HTR-8/SVneo (cell line): ENCODE measurements around the gene GEMIN5.
A peak's percentile ranks its signal among the peaks of the same experiment; 100 is the strongest.
"Not testable (repeated sequence)": the region's sequence is repeated elsewhere in the genome, so short reads cannot be mapped to it uniquely, and the experiment has no call there.

ENCODE experiments used
- DNase-seq: peaks from one replicate; pipeline ENCODE4 v3.0.0; 2011; ENCODE audit warnings: low spot score, mixed read lengths; ENCODE audit not compliant: insufficient read length
- FAIRE-seq: peaks from 2 replicates; lab custom pipeline; 2011; peaks lifted over from hg19 to GRCh38; lab: Jason Lieb, UNC

Gene GEMIN5

DNA sequence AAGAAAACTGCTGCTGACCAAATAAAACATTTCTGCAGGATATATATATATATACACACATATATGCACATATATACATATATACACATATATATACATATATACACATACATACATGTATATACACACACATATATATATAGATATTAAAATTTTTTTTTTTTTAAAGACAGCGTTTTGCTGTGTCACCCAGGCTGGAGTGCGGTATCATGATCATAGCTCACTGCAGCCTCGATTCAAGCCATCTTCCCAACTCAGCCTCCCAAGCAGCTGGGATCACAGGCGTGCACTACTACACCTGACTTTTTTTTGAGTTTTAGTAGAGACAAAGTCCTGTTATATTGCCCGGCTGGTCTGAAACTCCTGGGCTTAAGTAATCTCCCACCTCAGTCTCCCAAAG is 5.5 kb upstream of the GEMIN5 start:
- DNase-seq, result no peak

DNA sequence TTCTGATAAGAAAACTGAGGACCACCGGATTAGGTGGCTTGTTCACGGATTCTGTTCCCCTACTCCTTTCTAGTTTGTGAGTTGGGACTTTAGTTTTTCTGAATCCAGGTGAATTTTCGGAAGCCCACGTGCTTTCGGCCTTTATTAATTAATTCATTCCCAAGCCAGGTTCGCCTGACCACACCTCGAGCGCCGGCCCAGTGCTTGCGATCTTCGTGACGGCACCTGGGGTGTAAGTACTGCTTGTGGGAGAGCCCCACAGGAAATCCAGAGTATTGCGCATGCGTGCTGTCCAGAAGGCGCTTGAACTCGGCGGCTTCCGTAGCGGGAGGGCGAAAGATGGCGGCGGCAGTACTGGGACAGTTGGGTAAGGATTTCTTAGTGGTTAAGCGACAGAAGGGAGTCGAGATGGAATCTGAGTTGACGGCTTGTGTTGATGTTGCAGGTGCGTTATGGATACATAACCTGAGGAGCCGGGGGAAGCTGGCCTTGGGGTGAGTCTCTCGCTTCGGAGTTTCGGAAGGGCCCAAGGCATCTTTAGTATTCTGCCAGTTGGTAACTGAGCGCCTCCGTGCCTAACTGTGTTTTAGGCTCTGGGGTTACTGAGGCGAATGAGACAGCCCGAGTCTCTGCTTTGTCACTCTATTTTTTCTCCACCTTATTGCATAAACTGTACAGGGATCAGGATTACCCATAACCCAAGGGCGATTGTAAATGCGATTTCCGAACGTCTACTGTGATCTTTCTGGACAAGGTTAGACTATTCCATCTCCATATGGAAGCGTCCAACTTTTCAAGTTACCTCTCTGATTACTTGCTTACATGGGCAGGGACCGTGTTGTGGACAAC is 3.0 kb upstream of the GEMIN5 start, which contains the start of gene MRPL22:
Gene MRPL22 (plus strand): TSS at position 302 of the 849 bp plus-strand sequence. CDS start 38 bp downstream, at position 340.
- FAIRE-seq, result no peak
- DNase-seq, result peak; percentile 96

More for the DNA sequence above, 5.5 kb upstream of the GEMIN5 start:
- FAIRE-seq, result no peak

DNA sequence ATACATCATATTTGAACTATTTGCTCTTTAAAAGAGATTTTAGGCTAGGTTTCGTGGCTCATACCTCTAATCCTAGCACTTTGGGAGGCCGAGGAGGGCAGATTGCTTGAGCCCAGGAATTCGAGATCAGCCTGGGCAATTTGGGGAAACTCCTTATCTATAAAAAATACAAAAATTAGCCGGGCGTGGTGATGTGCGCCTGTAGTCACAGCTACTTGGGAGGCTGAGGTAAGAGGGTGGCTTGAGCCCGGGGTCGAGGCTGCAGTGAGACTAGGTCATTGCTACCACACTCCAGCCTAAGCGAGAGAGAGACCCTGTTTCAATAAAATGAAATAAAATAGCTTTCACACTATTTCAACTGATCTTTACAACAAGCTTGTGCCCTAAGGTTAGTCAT is 2.4 kb upstream of the GEMIN5 start:
- FAIRE-seq (no peak), DNase-seq (no peak)

DNA sequence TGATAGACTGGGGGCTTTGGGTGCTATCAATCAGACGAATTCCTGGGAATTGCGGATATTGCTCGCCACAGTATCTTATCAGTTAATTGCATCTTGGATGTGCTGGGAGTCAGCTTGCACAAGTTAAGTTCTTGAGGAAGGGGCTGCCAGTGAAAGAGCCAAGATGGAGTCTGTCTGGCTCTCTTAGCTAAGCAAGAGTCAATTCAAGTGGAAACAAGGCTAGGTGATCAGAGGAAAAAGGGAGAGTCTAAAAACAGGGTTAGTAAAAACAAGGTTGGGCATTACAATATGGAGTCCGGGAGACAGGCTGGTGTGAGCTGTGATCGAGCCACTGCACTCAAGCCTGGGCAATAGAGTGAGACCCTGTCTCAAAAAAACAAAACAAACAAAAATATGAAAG is 1.4 kb upstream of the GEMIN5 start:
- not testable (repeated sequence) for DNase-seq, FAIRE-seq

DNA sequence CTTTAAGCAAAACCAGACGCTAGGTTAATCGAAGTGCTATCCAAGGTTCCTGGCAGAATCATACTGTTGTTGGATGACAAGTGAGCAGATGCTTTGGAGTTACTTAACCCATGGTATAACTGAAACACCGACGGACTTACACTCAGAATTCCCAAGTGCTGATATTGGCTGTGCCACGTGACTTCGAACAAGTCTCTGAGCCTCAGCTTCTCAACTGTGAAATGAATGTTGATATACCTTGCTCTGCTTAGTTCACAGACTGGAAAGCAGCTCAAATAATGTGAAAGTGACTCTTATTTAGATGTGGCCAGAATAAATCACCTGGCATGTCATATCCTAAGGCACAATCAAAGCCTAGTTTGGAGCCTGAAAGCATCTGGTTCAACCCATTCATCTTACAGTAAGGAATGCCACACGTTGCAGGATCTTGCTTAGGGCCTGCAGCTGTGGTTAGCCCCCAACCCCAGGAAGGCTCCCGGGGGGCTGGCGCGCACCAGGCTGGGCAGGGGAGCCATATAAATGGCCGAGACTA is 759 bp downstream of the GEMIN5 start:
- DNase-seq (no peak), FAIRE-seq (no peak)

DNA sequence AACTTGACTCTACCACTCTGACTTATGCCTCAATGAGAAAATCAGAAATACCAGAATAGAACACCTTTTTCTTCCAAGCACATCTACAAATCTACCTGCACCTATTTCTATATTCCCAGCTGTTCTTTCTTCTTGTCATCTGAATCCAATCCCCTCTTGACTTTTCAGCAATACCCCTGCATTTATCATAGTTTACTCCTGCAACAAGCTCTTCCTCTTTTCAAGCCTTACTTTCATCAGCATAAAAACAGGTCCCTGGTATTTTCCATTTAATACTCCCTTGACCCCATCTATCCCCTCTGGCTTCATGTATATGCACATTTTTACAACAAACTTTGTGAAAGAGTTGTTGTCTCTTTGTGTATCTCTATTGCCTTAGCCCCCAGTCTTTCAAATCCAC is 3.1 kb downstream of the GEMIN5 start:
- no peak for FAIRE-seq

DNA sequence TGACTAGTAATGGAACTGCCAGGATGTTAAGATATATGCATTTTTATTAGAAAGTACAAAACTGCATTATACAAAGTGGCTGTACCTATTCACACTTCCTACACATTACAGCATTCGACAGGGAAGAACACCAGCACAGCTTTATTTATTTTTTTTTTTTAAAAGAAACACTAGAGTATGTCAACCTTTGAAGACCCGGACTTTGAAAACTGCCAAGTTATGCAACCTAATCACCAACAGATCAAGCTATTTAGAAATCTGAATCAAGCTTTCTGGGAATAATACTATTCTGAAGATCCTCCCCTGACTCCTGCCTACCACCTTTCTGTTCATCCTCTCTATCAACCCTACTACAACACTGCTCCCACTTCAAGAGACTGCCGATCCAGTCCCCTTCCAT is 4.5 kb downstream of the GEMIN5 start:
- no peak for FAIRE-seq
- no peak for DNase-seq

More for the DNA sequence above, 3.1 kb downstream of the GEMIN5 start:
- DNase-seq, result no peak

DNA sequence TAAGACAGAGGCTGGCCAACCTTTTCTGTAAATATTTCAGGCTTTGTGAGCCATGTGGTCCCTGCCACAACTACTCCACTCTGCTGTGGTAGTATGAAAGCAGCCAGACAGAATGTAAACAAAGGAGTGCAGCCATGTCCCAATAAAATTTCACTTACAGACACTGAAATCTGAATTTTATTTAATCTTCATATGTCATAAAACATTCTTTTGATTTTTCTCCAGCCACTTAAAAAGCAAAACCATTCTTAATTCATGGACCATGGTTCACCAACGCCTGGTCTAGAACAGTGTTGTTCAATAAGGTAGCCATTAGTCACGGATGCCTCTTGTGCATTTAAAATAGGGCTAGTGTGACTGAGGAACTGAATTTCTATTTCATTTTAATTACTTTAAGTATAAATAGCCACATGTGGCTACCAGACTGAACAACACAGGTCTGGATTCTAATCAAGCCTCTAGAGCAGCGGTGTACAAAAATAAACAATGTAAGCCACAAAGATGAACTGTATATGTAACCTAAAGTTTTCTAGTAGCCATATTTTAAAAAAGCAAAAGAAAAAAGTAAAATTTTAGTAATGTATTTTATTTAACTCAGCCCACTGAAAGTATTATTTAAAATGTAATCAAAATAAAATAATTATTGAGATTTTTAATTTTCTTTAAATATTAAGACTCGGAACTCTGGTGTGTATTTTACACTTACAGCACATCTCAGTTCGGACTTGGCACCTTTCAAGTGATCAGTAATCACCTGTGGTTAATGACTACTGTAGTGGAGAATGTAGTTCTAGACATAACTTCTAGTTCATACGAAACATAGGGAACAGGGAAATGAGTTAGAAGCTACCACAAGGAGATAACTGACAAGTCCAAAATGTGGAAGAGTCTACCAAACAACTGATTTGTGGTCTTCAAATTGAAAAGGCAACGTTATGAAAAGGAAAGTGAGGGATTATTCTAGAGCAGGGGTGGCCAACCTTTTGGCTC is 14.3 kb downstream of the GEMIN5 start:
- FAIRE-seq (no peak), DNase-seq (no peak)

DNA sequence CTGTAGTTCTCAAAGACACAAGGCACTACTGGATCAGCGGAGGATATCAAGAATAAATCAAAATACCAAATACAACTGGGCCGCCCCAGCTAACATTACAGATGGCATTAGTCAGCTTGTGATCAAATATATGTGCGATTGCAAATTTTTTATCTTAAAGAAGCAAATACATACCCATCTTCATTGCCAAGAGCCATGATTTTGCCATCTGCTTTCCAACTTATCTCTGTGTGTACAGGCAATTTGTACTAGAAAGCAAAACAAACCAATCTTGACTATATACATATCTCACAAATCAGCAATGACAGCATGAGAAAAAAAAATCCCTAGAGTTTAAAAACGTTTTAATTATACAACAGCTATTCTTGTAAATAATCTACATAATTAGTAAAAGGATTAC is 20.3 kb downstream of the GEMIN5 start:
- DNase-seq (no peak), FAIRE-seq (no peak)

DNA sequence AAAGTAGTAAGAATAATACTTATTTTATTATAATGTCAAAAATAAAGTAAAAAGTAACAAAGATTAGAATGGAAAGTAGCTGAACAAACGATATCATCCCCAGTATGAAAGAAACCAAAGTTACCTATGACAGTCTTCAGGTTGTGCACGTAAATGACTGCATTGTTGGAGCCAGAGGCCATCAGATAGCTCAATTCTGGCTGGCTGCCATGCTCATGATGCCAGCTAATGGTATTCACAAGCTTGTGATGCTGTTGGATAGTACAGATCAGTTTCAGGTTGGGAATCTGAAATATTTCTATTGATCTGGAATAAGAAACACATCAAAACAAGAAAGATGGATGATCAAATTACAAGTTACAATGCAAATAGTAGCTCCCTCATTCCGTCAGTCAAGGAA is 21.1 kb downstream of the GEMIN5 start:
- FAIRE-seq, result no peak
- no peak for DNase-seq

DNA sequence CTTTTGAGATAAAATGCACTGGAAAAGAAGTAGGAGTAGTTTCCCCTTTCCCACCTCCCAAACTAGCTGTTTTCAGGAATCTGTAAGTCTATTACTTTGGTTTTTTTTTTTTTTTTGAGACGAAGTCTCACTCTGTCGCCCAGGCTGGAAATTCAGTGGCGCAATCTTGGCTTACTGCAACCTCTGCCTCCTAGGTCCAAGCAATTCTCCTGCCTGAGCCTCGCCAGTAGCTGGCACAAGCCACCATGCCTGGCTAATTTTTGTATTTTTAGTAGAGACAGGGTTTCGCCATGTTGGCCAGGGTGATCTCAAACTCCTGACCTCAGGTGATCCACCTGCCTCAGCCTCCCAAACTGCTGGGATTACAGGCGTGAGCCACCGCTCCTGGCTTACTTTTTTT is 32.4 kb downstream of the GEMIN5 start:
- not testable (repeated sequence) for FAIRE-seq, DNase-seq

DNA sequence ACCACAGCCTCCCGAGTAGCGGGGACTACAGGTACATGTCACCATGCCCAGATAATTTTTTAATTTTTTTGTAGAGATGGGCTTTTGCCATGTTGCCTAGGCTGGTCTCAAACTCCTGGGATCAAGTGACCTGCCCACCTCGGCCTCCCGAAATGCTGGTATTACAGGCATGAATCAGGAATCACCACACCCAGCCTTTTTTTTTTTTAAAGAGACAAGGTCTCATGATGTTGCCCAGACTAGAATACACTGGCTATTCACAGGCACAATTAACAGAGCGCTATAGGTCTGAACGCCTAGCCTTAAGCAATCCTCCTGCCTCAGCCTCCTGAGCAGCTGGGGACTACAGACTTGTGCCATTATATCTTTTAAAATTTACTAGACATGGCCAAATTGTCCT is 36.1 kb downstream of the GEMIN5 start:
- no peak for DNase-seq

DNA sequence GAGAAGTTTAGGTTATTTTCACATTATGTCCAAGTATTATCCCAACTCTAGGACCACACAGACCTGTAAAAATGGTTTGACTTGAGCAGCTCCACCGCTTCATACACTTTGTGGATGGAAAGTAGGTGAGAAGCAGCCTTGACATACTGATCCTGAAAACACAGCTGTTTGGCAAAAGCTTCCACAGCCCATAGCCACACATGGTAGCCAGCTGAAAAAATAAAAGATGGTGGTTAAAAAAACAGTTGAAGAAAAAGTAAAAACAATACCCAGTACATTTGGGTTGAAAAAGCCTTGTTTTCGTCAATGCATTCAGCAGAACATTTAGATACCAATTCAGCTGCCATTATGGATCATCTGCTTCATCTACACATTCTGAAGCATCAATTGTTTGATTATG is 36.7 kb downstream of the GEMIN5 start:
- FAIRE-seq (no peak), DNase-seq (no peak)

More for the DNA sequence above, 36.1 kb downstream of the GEMIN5 start:
- FAIRE-seq, result no peak

DNA sequence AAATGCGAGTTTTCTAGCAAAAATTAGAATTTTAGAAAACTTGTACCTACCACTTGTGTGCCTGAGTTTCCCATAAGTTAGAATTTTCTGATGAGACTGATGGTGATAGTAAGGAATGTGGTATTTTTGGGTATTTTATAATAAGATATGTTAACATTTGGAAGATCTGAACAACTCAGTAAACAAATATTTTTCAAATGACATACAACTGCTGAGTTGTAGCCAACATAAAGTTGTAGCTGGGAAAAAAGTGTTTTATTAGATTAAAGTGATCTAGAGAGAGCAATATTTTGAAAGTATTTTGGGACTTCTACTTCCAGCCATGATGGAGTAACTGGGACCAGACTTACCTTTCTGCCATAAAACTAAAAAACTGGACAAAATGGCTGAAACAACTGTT is 37.9 kb downstream of the GEMIN5 start:
- no peak for FAIRE-seq
- DNase-seq, result no peak

DNA sequence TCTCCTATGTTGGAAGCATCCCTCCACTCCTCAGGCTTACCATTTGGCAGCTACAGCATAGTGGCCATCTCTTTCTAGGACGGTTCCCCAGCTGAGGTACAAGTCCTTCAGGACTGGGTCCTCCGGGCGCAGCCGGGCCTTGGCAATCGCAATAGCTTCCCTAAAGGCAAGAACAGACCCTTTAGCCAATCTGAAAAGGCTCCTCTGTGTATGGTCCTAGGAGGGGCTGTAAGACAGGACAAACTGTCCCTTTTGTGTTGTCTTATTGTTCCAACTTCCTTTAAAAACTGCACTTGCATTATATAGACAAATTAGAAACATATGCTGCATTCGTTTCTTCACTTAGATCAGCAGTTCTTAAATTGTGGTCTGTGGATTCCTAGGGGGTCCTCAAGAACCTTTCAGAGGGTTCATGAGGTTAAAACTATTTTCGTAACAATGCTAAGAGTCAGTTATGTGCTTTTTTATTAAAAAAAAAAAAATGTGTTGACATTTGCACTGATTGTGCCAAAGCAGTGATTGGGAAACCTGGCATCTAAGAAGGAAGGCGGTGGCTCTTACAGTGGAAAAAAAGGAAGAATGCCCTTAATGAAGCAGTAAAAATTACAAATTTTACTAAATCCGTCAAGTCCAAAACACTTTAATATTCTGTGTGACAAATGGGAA is 38.7 kb downstream of the GEMIN5 start:
- no peak for DNase-seq
- no peak for FAIRE-seq

DNA sequence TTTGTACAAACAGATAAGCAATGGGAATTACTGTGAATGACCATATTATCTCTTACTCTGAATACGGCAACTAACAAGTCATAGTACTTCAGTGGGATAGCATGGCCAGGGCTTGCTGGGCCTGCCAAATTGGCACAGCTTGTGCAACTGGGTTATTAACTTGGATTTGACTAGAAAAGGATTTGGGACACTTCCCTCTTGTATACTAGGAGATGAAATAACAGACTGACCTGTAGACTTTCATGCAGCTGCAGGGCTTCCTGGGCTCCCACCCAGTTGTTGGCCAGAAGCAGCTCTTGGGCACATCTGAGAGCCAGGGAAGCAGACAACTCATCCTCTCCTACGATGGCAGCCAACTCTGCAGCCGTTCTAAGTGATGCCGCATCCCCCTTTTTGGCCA is 39.8 kb downstream of the GEMIN5 start:
- DNase-seq (no peak), FAIRE-seq (no peak)

DNA sequence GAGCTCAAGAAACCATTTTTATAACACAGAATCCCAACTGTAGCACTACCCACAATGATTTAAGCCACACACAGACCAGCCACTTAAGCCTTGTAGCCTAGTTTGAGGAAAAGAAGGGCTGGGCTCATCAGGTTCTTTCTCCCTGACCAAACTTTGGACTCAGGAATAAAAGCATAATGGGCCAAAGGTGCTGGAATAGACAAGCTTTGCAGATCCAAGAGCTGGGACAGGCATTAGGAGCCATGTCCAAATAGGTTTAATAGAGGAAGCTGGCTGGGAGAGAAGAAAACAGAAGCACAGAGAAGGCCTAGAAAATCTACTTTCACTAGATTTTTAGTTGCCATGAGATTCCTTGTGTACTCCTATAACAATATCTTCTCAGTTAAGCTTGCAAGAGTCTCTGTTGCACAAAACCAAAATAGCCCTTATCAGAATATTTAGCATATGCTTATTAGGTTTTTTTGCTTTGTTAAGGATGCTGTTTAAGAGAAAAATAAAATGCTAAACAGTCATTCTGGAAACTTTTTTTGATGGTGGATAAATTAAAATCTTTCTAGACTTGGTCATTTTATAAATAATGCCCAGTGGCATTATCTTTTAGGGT is 41.3 kb downstream of the GEMIN5 start:
- FAIRE-seq (no peak), DNase-seq (no peak)

DNA sequence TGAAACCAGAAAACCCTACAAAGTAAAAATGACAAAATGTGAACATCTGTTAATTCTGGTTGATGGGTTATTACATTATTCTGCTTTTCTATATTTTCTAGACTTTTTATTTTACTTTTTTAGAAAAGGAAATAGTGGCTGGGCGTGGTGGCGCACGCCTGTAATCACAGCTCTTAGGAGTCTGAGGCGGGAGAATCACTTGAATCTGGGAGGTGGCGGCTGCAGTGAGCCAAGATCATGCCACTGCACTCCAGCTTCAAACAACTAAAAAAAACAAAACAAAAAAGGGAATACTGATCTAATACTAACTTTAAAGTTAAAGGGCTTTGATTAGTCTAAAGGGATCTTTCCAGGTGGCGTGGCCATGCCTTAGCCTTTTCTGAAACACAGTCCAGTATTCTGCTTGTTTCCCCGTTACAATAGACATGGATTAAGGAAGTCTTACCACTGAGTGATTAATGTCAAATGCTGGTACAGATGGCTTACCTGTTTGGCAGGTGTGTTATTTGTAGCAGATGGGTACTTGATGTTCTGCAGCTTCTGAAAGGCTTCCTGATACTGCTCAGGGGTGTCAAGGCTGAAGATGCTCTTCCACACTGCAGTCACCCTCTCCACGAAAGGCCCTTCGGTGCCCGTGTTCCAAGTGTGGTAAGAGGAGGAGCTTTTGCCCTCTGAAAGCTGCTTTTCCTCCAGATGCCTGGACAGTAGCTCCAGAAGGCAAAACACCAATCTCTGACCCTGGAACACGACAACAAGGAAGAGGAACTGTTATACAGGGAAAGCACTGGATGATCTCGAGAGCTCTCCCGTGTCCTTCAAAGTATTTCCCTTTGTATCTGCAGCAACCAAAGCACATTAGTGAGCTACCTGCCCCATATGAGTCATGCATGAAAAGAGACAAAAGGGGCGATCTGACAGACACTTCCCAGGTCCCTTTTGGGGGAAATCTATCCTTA is 42.1 kb downstream of the GEMIN5 start:
- FAIRE-seq, result no peak
- no peak for DNase-seq

DNA sequence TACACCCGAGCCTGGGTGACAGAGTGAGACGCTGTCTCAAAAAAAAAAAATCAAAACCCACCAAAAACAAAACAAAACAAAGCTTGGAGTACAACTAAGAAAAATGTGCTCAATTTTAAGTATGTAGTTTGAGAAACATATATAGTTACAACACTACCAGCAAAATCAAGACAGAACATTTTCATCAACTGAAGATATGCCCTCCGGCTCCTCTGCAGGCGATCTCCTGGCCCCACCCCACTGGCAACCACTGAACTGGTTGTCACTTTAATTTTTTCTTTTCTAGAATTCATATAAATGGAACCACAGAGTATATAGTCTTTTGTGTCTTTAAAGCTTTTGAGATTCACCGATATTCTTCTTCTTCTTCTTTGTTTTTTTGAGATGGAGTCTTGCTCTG is 44.6 kb downstream of the GEMIN5 start:
- DNase-seq (no peak), FAIRE-seq (no peak)
